Muscle layer of duodenum (tissue), 2 donors: ENCODE results near the gene PTPRR.

ENCODE experiments used
- H3K27ac ChIP-seq: one replicate; pipeline ENCODE4 v1.7.0; 2013; ENCODE audit warnings: mild to moderate bottlenecking, low read length
- H3K27me3 ChIP-seq: one replicate; pipeline ENCODE4 v1.7.0; 2013; ENCODE audit warnings: low read depth, mild to moderate bottlenecking, control low read depth, low read length
- H3K36me3 ChIP-seq, 2 donors: one replicate each; pipeline ENCODE4 v1.7.0; 2013; ENCODE audit warnings: low read length in 2 of 2, control low read depth in 1 of 2, mild to moderate bottlenecking in 1 of 2; ENCODE audit not compliant: insufficient read depth in 2 of 2, control insufficient read depth in 1 of 2
- H3K4me1 ChIP-seq, 2 donors: one replicate each; pipeline ENCODE4 v1.7.0; 2013; ENCODE audit warnings: low read length in 2 of 2, mild to moderate bottlenecking in 2 of 2, control low read depth in 1 of 2, moderate library complexity in 1 of 2; ENCODE audit not compliant: insufficient read depth in 2 of 2, control insufficient read depth in 1 of 2
- H3K4me3 ChIP-seq, 2 donors: one replicate each; pipeline ENCODE4 v1.7.0; 2013; ENCODE audit warnings: low read length in 2 of 2, low read depth in 1 of 2, mild to moderate bottlenecking in 1 of 2
- H3K9me3 ChIP-seq, 2 donors: one replicate each; pipeline ENCODE4 v1.7.0; 2013; ENCODE audit warnings: low read length in 2 of 2, control low read depth in 1 of 2, mild to moderate bottlenecking in 1 of 2; ENCODE audit not compliant: control insufficient read depth in 1 of 2
- donor health status: healthy.

The PTPRR gene

DNA sequence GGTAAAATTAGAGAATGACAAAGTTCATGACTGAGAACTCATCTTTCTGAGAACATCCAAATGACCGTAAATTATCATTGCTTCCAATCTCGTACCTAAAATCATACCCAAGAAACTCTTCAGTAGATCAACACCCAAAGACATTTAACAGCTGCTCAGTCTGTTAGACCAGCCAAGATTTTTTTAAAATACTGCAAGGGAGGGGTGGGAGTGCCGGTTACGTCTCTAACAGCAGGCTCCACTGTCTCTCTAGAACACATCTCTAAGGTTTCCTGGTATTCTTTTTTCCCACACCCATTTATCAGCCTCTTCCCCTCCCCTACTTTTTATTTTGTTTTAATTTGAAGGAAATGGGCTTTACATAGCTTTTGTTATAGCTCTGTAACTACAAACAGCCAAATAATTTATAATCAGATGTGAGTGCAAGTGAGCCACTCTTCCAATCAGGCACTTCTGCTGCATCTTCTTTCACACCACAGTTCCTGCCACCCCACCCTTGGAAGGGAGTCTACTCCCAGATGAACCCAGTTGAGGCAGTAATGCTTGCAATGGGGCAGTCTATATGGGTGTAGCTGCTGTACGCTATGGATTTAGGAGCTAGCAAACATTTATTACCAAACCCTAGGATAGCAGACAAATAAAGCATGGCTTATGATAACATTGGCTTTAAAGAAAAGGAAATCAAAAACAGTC lies 305.2 kb downstream of the PTPRR start:
- no peaks in the 10 kb centered on the region for H3K27me3 ChIP-seq
- no peak overlapping the region for H3K4me3 ChIP-seq
- H3K9me3 ChIP-seq = no peaks in the 10 kb centered on the region
- no peaks in the 10 kb centered on the region for H3K36me3 ChIP-seq
- H3K27ac ChIP-seq = no peak overlapping the region
- no peaks in the 10 kb centered on the region for H3K4me1 ChIP-seq

DNA sequence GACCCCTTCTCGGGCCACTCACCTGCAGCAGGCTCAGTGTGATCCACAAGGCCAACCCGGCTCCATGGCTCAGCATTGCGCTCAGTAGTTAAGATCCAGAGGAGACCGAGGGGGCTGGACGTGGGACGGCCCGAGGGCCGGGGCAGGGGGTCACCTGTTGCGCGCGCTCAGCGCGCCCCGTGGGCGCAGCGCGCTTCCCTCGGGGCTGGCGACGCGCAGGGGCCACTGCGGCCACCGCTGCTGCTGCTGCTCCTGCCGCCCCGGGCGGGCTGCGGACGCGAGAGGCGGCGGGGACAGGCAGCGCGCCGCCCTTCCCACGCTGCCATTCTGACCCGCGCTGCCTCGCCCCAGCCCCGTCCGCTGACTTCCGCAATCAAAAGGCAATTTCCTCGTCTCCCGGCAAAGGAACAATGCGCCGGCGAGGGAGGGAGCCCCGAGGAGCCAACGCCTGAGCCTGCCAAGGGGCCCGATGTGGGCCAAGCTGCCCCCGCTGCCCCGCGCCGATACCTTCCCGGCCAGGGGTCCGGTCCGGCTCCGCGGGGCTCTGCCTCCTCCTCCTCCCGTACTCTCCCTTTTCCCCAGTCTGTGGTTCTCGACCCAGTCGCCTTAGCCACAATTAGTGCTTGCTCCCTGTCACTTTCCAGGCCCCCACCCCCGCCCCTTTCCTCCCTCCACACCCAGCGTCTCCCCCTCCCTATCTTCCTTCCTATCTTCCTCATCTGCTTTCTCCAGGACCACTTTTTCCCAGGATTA lies 310.6 kb downstream of the PTPRR start:
- peak overlapping the region; percentile 19 for H3K27ac ChIP-seq
- H3K36me3 ChIP-seq = no peaks in the 10 kb centered on the region
- no peaks in the 10 kb centered on the region for H3K9me3 ChIP-seq
- peak overlapping the region; percentile 45 to 66 for H3K4me3 ChIP-seq
- H3K27me3 ChIP-seq = peaks cover 5% of the 10 kb centered on the region
- H3K4me1 ChIP-seq = peaks cover 0 to 8% of the 10 kb centered on the region in 2 donors

DNA sequence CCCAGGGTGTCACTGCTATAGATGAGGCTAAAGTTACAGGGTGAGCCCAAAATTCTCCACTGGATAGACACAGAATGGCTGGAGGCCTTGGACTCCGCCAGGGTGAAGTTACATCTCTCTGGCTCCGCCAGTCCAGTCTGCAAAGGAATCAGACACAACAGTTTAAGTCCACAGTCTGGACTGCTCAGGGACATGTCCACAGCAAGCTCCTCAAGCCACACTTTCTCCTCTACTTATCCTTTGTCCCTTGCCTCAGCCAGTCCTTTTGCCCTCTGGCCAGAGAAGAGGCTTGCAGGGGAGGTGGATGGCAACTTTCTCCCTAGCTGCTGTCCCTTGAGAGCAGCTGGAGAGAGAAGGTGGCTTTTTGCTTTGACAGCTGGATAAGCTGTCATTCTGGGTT lies 311.3 kb downstream of the PTPRR start:
- Histone ChIP-seq H3K9me3 (no peaks in the 10 kb centered on the region), H3K4me3 (peak overlapping the region; percentile 45 to 66), H3K36me3 (no peaks in the 10 kb centered on the region), H3K4me1 (peaks cover 0 to 8% of the 10 kb centered on the region in 2 donors), H3K27me3 (peaks cover 5% of the 10 kb centered on the region), H3K27ac (peak overlapping the region; percentile 19)

- Histone ChIP-seq H3K27ac (no peak overlapping the region), H3K4me3 (peak overlapping the region; percentile 45 to 66), H3K36me3 (no peaks in the 10 kb centered on the region), H3K27me3 (peaks cover 5% of the 10 kb centered on the region), H3K9me3 (no peaks in the 10 kb centered on the region), H3K4me1 (peaks cover 0 to 8% of the 10 kb centered on the region in 2 donors)
Measured at GRCh38 chr12:70608184-70608583, 312.4 kb downstream of the PTPRR start.

GRCh38 chr12:70607107-70607506 lies 313.4 kb downstream of the PTPRR start:
- Histone ChIP-seq H3K9me3 (no peaks in the 10 kb centered on the region), H3K4me3 (no peak overlapping the region), H3K27ac (no peak overlapping the region), H3K36me3 (no peaks in the 10 kb centered on the region), H3K27me3 (peaks cover 5% of the 10 kb centered on the region), H3K4me1 (peaks cover 0 to 8% of the 10 kb centered on the region in 2 donors)

DNA sequence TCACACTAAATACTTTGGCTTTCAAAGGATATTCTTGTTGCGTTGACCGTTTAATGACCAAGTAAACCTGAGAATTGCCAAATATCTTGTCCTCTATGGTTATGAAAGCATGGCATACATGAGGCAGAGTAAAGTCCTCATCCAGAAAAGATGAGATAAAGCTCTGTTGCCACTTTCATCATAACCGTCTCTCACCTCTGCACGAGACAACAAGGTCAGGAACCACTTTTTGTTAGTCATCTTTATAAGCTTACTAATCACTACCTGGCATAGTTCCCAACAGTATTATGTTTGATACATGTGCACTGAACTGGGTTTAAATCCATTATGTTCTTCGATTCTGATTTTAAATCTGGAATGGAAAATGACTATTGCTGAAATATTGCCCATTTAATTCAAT lies 314.6 kb downstream of the PTPRR start:
- H3K27me3 ChIP-seq = peaks cover 5% of the 10 kb centered on the region
- H3K4me1 ChIP-seq = peaks cover 0 to 8% of the 10 kb centered on the region in 2 donors
- no peak overlapping the region for H3K27ac ChIP-seq

DNA sequence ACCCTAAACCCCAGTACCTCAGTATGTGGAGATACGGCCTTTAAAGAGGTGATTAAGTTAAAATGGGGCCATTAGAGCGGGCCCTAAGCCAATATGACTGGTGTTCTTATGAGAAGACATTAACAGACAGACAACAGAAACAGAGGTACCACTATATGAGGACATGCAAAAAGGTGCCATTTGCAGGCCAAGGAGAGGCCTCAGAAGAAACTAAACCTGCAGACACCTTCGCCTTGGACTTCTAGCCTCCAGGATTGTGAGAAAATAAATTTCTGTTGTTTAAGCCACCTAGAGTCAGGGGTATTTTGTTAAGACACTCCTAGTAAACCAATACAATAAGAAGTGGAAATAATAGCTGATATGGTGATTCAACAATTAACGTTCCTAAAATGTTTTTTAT lies 315.9 kb downstream of the PTPRR start:
- Histone ChIP-seq H3K9me3 (no peaks in the 10 kb centered on the region), H3K27ac (no peak overlapping the region), H3K4me3 (no peak overlapping the region), H3K27me3 (peaks cover 5% of the 10 kb centered on the region), H3K36me3 (no peaks in the 10 kb centered on the region), H3K4me1 (peaks cover 0 to 6% of the 10 kb centered on the region in 2 donors)

More for the DNA sequence above, 314.6 kb downstream of the PTPRR start:
- Histone ChIP-seq H3K9me3 (no peaks in the 10 kb centered on the region), H3K36me3 (no peaks in the 10 kb centered on the region), H3K4me3 (peak overlapping the region in 1 of 2 donors; percentile 5)

DNA sequence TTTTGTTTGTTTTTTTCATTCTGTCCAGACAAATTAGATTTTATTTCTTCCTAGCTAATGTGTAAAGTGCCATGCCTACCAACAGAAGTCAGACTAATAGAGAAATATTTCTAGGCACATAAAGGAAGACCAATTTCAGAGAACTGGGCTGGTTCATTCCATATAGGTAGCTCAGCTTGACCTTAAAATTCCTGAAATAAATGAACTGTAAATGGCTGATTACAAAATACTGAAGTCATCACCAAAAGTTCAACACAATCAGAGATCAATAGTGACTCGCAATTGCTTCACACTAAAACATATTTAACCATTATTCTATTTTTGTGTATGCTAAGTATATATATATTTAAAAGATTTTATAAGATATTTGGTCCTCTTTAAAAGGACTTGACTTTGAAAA lies 317.5 kb downstream of the PTPRR start:
- H3K4me3 ChIP-seq = no peak overlapping the region
- H3K9me3 ChIP-seq = no peaks in the 10 kb centered on the region
- H3K27me3 ChIP-seq = no peaks in the 10 kb centered on the region
- no peak overlapping the region for H3K27ac ChIP-seq
- no peaks in the 10 kb centered on the region for H3K36me3 ChIP-seq
- H3K4me1 ChIP-seq = no peaks in the 10 kb centered on the region

DNA sequence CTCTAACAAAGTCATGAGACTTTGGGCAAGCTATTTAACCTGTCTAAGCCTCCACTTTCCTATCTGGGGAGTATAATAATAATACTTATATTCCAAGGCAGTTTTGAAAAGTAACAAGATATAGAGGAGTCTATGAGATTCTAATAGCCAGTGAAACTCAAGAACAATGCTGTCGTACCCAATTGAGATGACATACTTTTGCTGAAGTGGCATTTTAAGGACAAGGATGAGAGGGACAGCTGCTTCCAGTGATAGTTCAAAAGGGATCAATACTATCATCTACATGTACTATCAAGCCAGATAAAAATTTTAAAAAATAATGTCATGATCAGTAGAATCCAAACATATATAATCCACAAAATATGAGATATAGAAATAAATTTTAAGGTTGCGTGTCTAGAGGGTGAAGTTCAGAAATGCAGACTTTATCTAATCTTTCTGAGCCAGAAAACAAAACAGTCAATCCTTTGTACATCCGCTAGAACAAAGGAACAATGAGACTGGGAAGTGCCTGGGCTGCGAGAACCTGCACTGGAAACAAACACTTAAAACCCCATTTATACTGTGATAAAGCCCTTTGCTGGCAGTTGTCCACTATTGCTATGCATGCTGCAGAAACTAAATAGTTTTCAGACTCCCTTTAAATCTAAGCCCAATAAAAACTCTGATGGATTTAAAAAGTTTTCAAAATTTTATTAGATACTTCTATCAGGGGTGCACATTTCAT lies 321.9 kb downstream of the PTPRR start:
- H3K27ac ChIP-seq = no peak overlapping the region
- H3K4me3 ChIP-seq = no peak overlapping the region
- H3K36me3 ChIP-seq = no peaks in the 10 kb centered on the region
- H3K4me1 ChIP-seq = no peaks in the 10 kb centered on the region
- no peaks in the 10 kb centered on the region for H3K27me3 ChIP-seq
- no peaks in the 10 kb centered on the region for H3K9me3 ChIP-seq

GRCh38 chr12:70592664-70593063 lies 327.9 kb downstream of the PTPRR start:
- H3K9me3 ChIP-seq = no peaks in the 10 kb centered on the region
- no peak overlapping the region for H3K4me3 ChIP-seq
- no peaks in the 10 kb centered on the region for H3K27me3 ChIP-seq
- H3K27ac ChIP-seq = no peak overlapping the region
- no peaks in the 10 kb centered on the region for H3K4me1 ChIP-seq
- H3K36me3 ChIP-seq = no peaks in the 10 kb centered on the region

DNA sequence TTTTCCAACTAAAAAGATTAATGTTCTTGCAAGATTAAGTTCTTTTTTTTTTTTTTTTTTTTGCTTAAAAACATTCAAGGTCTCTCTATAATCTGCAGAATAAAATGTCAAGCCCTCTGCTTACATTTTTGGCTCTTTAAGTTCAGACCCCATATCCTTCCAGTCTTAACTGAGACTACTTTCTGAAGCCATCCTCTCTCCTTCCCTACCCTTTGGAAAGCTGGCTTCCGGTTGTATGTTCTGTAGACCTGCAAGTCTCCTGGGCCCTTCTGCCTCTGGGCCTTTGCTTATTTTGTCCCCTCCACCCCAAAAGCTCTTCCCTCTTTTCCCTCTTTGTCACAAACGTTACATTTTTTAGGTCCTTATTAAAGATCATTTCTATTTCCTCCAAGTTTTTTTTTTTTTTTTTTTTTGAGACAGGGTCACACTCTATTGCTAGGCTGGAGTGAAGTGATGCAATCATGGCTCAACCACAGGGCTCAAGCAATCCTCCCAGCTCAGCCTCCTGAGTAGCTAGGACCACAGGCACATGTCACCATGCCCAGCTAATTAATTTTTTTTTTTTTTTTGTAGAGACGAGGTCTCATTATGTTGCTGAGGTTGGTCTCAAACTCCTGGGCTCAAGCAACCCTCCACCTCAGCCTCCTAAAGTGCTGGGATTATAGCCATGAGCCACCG lies 329.9 kb downstream of the PTPRR start:
- Histone ChIP-seq H3K9me3 (no peaks in the 10 kb centered on the region), H3K4me3 (no peak overlapping the region), H3K27me3 (no peaks in the 10 kb centered on the region), H3K4me1 (no peaks in the 10 kb centered on the region), H3K27ac (no peak overlapping the region), H3K36me3 (no peaks in the 10 kb centered on the region)
